Activated gamma-delta T cell (primary cell): ENCODE data around the gene TCF7.
A peak's percentile ranks its signal among the peaks of the same experiment; 100 is the strongest.

Experiments used
- DNase-seq: peaks from one replicate; lab custom pipeline; 2025; lab: John Stamatoyannopoulos, UW

The TCF7 gene

GRCh38 chr5:134131165-134131564 lies 16.7 kb downstream of the TCF7 start:
- DNase-seq, result no peak

DNA sequence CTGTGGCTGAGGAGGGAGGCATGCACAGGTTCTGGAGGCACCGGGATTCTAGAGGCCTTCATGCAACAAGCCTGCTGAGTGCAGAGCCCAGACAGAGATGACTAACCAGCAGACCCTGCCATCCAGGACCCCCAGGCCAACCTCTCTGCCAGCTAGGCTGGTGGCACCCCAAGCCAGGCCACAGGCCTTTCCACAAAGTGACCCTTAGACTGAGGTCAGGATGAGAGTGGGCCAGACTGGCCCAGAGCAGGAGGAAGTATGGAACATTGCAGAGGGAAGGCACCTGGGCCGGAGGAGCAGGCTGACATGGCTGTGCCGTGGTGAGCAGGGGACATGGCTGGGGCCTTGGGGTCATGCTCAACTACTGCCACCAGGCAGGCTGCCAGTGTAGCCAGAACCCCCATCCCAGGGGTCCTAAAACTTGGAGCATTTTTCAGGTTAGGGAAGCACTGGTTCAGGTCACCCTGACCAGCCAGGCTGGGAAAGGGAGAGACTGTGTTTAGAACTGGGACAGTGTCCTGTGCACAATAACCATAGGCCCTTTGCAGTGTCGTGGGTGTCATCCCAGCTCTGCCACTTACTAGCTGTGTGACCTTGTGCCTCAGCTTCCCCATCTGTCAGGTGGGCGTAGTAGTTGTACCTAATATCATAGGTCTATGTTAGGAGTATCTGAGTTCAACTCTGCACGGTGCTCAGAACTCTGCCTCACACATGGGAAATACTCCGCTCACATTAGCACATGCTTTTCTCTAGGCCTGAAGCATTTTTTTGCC lies 17.3 kb downstream of the TCF7 start:
- no peak for DNase-seq

- peak; percentile 65 for DNase-seq
These were observed 18.1 kb downstream of the TCF7 start for GRCh38 chr5:134132372-134133187.

DNA sequence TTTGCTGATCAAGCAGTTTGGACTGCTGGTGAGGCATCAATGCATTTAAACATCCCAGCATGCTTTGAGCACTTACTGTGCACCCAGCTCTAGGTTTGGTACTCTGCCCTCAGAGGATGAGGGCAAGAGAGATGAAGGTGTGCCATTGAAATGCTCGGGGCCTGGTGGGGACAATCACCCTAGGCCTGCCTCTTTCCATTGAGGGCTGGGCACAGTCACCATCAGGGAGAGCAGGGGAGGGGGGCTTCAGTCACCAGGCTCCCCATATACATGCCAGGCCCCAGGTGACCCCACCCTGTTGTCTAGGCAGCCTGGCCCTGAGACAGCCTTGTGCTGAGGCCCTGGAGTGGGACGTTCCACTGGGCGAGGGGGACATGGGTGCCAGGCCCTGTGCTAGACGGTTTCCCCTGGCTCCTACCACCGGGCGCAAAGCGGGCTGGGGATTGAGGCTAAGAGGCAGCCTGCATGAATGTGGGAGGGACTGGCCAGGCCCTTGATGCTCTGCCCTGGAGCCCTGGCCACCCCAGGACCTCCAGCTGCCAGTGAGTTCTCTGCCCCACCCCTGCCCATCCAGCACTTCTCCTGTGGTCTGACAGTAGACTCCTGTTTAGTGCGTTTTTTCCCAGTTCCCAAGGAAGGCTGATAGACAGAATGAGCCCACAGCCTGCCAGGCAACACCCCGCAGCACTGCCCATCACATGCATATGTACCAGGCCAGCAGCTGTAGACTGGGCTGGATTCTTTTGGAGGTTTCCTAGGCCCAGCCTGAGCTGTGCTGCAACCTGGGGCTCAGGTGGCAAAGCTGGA lies 18.9 kb downstream of the TCF7 start:
- no peak for DNase-seq

GRCh38 chr5:134133995-134134541 lies 19.6 kb downstream of the TCF7 start:
- DNase-seq, result no peak

DNA sequence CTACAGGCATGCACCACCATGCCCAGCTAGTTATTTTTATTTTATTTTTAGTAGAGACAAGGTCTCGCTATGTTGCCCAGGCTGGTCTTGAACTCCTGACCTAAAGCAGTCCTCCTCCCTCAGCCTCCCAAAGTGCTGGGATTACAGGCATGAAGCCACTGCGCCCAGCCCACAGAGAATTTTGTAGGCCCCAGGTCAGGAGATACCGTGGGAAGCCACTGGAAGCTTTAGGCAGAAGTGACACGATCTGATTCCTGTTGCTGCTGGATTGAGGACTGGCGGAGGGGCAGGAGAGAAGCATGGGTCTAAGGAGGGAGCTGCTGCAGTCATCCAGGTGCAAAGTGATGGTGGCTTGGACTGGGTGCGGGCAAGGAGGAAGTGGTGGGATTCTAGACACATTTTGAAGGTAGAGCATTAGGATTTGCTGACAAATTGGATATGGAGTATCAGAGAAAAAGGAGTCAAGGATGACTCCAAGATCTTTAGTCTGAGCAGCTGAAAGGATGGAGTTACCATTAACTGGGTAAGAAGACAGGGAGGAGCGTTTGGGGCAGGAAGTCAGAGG lies 20.7 kb downstream of the TCF7 start:
- no peak for DNase-seq

DNA sequence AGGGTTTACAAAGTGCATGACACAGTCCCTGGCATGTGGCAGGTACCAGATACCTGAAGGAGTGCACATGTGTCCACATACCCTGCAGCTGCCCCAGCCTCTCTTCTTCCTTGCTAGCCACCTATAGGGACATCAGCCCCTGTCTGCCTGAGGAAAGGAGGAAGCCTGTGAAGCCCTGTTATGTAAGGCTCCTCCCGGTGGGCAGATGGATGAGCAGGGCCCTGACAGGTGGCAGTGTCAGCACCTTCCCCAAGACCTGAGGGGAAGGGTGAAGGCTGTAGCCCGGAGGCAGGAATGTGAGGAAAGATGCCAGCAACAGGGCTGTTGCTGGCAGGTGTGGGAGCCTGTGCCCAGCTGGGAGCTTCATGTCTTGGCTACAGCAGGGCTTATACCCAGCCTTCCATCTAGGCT lies 21.7 kb downstream of the TCF7 start:
- DNase-seq, result no peak

DNA sequence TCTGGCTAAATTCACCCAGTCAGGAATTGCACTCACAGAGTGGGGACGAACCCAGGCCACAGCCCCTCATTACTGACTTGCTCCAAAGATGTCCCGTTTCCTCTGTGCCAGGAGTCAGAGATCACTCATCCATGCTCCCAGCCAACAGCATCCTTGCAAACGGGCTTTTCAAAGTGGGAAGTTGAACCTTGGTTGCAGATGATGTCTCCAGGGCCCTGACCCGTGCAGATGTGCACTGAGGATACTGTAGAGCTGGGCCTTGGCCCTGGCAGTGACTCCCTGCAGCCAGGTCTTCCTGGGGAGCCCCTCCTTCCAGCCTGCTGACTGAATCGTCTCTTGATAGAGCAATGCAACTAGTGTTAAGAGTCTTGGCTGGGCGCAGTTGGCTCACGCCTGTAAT lies 22.3 kb downstream of the TCF7 start:
- DNase-seq, result no peak

DNA sequence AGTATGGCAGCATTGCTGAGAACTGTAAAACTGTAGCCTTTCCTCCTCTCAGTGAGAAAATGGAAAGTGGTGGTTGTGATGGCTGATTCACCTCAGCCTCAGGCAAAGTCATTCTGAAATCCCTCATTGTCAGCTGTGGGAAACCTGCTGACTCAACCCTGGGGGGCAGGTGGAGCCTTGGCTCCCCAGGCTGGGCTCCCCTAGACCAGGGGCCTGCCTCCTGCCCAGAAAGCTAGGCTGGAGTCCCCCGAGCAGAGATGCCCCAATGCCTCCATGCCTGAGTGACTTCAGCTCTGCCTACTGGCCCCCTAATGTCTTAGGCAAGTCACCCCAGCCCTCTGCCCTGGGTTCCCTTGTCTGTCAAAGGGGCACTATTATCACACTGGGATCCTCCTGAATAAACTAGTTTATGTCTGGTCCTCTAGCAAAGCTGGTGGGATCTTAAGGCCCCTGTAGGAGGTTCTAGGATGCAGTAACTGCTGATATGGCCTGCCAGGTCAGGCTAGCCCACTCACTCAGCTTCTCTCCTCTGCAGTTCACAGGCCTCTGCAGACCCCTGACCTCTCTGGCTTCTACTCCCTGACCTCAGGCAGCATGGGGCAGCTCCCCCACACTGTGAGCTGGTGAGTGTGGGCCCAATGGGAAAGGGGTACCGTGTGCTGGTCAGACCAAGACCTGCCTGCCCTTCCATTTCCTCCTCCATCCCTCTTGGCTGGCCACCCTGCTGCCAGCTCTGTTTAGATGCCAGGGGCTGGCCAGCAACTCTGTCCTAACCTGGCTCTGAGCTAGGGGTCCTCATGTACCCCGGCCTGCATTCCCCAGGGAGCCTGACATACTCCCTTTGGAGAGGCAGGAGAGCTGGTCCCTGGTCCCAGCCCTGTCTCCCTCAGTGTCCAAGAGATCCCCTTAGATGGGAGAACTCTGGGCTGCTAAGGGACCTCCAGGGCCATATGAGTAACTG lies 24.2 kb downstream of the TCF7 start:
- DNase-seq, result no peak

DNA sequence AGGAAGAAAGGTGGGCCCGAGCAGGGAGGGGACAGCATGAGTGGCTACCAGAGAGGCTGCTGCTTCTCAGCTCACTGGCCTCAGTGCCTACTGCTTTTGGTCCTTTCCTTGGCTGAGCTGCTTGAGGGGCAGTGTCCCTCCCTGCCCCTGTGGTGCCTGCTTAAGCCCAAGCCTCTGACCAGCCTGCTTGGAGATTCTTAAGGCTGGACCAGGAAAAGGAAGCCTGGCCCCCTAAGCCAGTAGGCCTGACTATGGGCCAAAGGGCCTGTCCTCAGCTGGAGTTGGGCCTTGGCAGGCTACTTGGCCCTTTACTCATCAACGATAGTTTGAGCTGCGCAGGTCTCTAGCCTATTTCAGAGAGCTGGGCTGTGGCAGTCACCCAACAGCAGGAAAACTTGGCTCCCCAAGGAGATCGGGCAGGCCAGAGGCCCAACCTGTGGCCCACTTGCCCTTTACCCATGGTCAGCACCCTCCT lies 24.9 kb downstream of the TCF7 start:
- no peak for DNase-seq

- no peak for DNase-seq
These were observed 25.5 kb downstream of the TCF7 start for GRCh38 chr5:134139891-134140469.

DNA sequence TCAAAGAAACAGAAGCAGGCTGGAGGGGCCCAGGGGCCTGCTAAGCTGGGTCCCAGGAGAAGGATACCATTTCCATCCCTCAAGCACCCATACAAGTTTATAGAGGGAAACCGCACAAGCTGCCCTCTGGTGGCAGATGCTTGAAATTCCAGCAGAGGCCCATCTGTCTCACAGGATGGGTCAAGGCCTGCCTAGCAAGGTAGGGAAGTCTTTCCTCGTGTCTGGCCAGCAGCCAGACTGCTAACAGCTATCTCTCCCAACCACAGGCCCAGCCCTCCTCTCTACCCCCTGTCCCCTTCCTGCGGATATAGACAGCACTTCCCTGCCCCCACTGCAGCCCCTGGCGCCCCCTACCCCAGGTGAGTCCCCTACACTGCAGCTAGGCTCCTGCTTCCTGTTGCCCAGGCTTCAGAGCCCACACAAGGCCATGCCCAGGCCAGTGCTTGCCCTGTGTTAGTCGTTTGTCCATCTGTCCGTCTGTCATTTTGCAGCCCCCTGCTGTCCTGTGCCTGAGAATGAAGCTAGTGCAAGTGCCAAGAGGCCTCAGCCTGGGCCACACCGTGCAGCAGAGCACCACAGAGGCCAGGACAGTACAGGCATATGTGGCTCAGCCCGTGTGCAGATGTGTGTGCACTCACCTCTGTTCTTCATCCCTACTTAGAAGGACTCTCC lies 26.2 kb downstream of the TCF7 start:
- DNase-seq, result no peak

GRCh38 chr5:134141331-134142050 lies 27.0 kb downstream of the TCF7 start:
- DNase-seq, result no peak

GRCh38 chr5:134142052-134142451 lies 27.6 kb downstream of the TCF7 start:
- no peak for DNase-seq

- no peak for DNase-seq
These were observed 28.3 kb downstream of the TCF7 start for GRCh38 chr5:134142806-134143205.

DNA sequence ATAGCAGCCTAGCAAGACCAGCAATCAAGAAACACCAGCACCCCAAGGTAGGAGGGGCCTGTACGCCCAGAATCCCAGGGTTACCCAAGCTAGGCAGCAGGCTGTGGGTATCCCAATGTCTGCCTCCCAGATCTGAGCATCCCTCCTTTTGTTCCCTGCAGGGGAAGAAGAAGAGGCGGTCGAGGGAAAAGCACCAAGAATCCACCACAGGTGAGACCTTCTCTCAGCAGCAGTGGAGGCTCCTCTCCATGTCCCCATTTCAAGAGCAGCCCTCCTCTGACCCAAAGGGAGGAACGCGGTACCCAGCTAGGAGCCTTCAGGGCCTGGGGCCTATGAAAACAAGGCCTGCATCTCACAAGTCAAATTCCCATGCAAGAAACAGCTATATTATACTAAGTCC lies 28.9 kb downstream of the TCF7 start:
- DNase-seq, result no peak

DNA sequence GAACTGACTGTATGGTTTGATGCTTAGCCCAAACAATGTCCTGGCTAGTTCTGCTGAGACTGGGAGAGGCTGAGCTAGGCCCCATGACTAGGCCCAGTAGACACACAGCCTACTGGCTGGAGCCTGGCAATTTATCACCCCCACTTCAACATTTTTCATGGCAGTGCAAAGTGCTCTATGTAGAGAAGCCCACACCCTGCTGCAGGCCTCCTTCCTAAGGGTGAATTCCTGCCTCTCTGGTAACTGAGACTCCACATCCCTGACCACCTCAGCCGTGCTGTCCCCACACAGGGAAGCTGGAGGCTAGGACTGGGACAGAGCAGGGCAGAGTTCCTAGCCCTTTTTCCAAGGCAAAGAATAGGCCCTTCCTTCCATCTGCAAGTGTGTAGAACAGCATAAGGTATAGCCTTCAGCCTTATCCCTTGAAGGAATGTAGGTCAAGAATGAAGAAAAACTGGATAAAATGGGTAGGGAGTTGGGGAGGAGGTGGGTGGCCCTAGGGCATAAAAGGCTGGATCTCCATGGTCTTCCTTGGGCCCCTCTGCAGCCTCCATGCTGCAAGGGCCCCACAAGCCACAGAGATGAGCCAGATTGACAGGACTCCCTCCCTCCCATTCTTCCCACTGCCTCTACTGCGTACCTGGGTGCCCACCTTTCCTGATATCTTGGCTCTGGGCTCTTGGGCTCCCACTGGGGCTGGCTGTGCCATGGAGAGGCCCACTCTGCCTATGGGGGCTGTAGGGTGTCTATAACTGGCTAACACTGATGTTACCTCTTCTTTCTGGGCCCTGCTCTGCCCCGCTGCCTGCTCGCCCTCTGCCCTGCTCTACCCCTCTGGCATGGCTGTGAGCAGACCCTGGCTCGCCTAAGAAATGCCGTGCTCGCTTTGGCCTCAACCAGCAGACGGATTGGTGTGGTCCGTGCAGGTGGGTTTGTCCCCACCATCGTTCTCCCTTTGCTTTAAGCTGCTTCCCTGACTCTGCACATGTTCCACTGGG lies 29.8 kb downstream of the TCF7 start:
- no peak for DNase-seq
